Suprapubic skin (tissue), 3 donors: ENCODE measurements around the gene SSR4.

Experiments used
- CTCF ChIP-seq, 2 donors: fragments of 200-600 bp in 1 of 2; fragments of 450-650 bp in 1 of 2; sonication (generic) in 1 of 2; IDR thresholded peaks; one replicate each; pipeline ENCODE4 v1.5.1; 2016 to 2019; ENCODE audit warnings: antibody characterized with exemption in 2 of 2, mild to moderate bottlenecking in 1 of 2, moderate library complexity in 1 of 2
- POLR2AphosphoS5 ChIP-seq, 3 donors: sonication (generic); formaldehyde crosslinking; IDR thresholded peaks; one replicate each; pipeline ENCODE4 v1.6.1; 2017; ENCODE audit warnings: antibody characterized with exemption in 3 of 3

GRCh38 chrX:153750127-153750774 lies 44.2 kb upstream of the SSR4 start:
- TF ChIP-seq CTCF (IDR thresholded peaks at IDR 0.05) (no peak), POLR2AphosphoS5 (IDR thresholded peaks at IDR 0.05) (no peak)
